Activated T-cell treated with anti-CD3 and anti-CD28 coated beads, Interleukin-2, amount 50 U/mL, for 4 hours (primary cell): ENCODE results near the gene STX1B. TPM values are rescaled to one million over a fixed set of nuclear protein-coding genes. Genes with fewer than 3 reads are reported as not detected.
"Not testable (repeated sequence)": the region's sequence is repeated elsewhere in the genome, so short reads cannot be mapped to it uniquely, and the experiment has no call there.

Source experiments
- ATAC-seq, 2 donors: fragments of 200-7000 bp; cut with Tn5 transposase; one replicate each; pipeline ENCODE4 v1.10.0; 2021
- DNase-seq: peaks from one replicate; pipeline ENCODE4 v3.0.0-alpha.2; 2020
- H3K27me3 Mint-ChIP-seq: one replicate; pipeline ENCODE4 v1.8.0; 2021; ENCODE audit warnings: low read depth, mixed read lengths
- H3K36me3 Mint-ChIP-seq: one replicate; pipeline ENCODE4 v1.8.0; 2022; ENCODE audit warnings: mixed read lengths; ENCODE audit not compliant: insufficient read depth
- H3K4me1 Mint-ChIP-seq: one replicate; pipeline ENCODE4 v1.8.0; 2021; ENCODE audit warnings: low read depth, mixed read lengths
- H3K4me3 Mint-ChIP-seq: one replicate; pipeline ENCODE4 v1.8.0; 2021; ENCODE audit warnings: mild to moderate bottlenecking, moderate library complexity, mixed read lengths
- H3K9me3 Mint-ChIP-seq: one replicate; pipeline ENCODE4 v1.8.0; 2021; ENCODE audit warnings: mixed read lengths
- total RNA-seq, 3 donors: library from RNA; stranded (reverse); gene quantifications; one replicate each; pipeline ENCODE4 v1.2.1, GENCODE V29; 2021

STX1B gene
- total RNA-seq, 3 donors from 2014 or later, result 0.25 to 0.69 (median 0.43) TPM

GRCh38 chr16:31025339-31025738, 14.9 kb upstream of the STX1B start:
- H3K4me3 Mint-ChIP-seq, result no peak overlapping the region
- no peak for ATAC-seq

GRCh38 chr16:31023627-31024226, 13.3 kb upstream of the STX1B start:
- Mint-ChIP-seq H3K4me1 (no peaks in the 10 kb centered on the region), H3K27me3 (no peaks in the 10 kb centered on the region), H3K36me3 (no peaks in the 10 kb centered on the region), H3K9me3 (no peaks in the 10 kb centered on the region), H3K4me3 (no peak overlapping the region)
- no peak for DNase-seq
- no peak for ATAC-seq

More at GRCh38 chr16:31025339-31025738, 14.9 kb upstream of the STX1B start:
- DNase-seq, result no peak
- Mint-ChIP-seq H3K9me3 (no peaks in the 10 kb centered on the region), H3K4me1 (no peaks in the 10 kb centered on the region), H3K36me3 (no peaks in the 10 kb centered on the region), H3K27me3 (no peaks in the 10 kb centered on the region)

DNA sequence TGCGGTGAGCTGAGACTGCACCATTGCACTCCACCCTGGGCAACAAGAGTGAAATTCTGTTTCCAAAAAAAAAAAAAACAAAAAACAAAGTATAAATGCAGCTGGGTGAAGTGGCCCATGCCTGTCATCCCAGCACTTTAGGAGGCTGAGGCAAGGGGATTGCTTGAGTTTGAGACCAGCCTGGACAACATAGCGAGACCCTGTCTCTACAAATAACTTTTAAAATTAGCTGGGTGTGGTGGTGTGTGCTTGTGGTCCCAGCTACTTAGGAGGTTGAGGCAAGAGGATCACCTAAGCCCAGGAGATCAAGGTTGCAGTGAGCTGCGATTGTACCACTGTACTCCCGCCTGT, 12.8 kb upstream of the STX1B start:
- H3K9me3 Mint-ChIP-seq, result no peaks in the 10 kb centered on the region
- no peaks in the 10 kb centered on the region for H3K4me1 Mint-ChIP-seq
- ATAC-seq (no peak), DNase-seq (no peak)
- no peaks in the 10 kb centered on the region for H3K36me3 Mint-ChIP-seq
- no peak overlapping the region for H3K4me3 Mint-ChIP-seq
- peaks cover 2% of the 10 kb centered on the region for H3K27me3 Mint-ChIP-seq

- peaks cover 3% of the 10 kb centered on the region for H3K27me3 Mint-ChIP-seq
- H3K4me1 Mint-ChIP-seq, result no peaks in the 10 kb centered on the region
- no peak for ATAC-seq
- no peak for DNase-seq
- H3K36me3 Mint-ChIP-seq, result no peaks in the 10 kb centered on the region
- H3K9me3 Mint-ChIP-seq, result no peaks in the 10 kb centered on the region
- no peak overlapping the region for H3K4me3 Mint-ChIP-seq
These were observed 12.3 kb upstream of the STX1B start for GRCh38 chr16:31022544-31023251.

DNA sequence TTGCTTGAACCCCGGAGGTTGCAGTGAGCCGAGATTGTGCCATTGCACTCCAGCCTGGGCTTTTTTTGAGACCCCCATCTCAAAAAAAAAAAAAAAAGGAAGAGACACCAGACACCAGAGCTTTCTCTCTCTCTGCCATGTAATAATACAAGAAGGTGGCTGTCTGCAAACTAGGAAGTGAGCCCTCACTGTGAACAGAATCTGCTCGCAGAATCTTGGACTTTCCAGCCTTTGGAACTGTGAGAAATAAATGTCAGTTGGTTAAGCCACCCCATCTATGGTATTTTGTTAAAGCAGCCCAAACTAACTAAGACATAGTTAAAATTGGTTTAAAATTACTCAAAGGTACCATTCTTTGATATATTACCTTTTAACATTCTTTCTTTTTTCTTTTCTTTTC, 10.1 kb upstream of the STX1B start:
- ATAC-seq, result no peak
- Mint-ChIP-seq H3K4me3 (no peak overlapping the region), H3K4me1 (no peaks in the 10 kb centered on the region), H3K27me3 (peaks cover 6% of the 10 kb centered on the region), H3K9me3 (no peaks in the 10 kb centered on the region), H3K36me3 (no peaks in the 10 kb centered on the region)
- DNase-seq, result no peak

GRCh38 chr16:31017756-31018155, 7.3 kb upstream of the STX1B start:
- DNase-seq, H3K4me1 Mint-ChIP-seq, H3K36me3 Mint-ChIP-seq, ATAC-seq, H3K4me3 Mint-ChIP-seq, H3K9me3 Mint-ChIP-seq: not testable (repeated sequence)
- H3K27me3 Mint-ChIP-seq, result peaks cover 21% of the 10 kb centered on the region

DNA sequence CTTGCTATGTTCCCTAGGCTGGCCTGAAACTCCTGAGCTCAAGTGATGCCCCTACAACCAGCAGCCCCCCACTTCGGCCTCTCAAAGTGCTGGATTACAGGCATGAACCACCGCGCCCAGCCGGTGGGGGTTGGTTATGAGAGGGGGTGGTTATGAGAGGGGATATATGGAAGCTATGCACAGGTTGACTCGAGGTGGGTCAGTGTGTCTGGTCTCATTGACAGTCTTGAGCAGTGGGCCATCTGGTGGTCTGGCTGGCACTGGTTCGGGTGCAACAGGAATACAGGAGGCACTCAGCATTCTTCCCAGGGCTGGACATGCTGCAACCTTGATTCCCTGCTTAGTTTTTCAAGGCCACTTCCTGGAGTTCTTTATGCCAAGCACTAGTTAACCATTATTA, 5.6 kb upstream of the STX1B start:
- no peak overlapping the region for H3K4me3 Mint-ChIP-seq
- H3K9me3 Mint-ChIP-seq, result no peaks in the 10 kb centered on the region
- peaks cover 34% of the 10 kb centered on the region for H3K27me3 Mint-ChIP-seq
- peaks cover 7% of the 10 kb centered on the region for H3K4me1 Mint-ChIP-seq
- DNase-seq (no peak), ATAC-seq (no peak)
- H3K36me3 Mint-ChIP-seq, result no peaks in the 10 kb centered on the region

GRCh38 chr16:31013292-31013691, 2.9 kb upstream of the STX1B start:
- peaks cover 14% of the 10 kb centered on the region for H3K4me1 Mint-ChIP-seq
- not testable (repeated sequence) for H3K36me3 Mint-ChIP-seq, H3K9me3 Mint-ChIP-seq, ATAC-seq, DNase-seq, H3K4me3 Mint-ChIP-seq
- peaks cover 40% of the 10 kb centered on the region for H3K27me3 Mint-ChIP-seq

GRCh38 chr16:31011815-31012214, 1.4 kb upstream of the STX1B start:
- H3K27me3 Mint-ChIP-seq, result peaks cover 38% of the 10 kb centered on the region
- H3K9me3 Mint-ChIP-seq, ATAC-seq, DNase-seq, H3K36me3 Mint-ChIP-seq: not testable (repeated sequence)
- peaks cover 14% of the 10 kb centered on the region for H3K4me1 Mint-ChIP-seq
- H3K4me3 Mint-ChIP-seq, result peak overlapping the region; percentile 39

GRCh38 chr16:31009894-31010584, 399 bp downstream of the STX1B start:
- Mint-ChIP-seq H3K4me1 (peaks cover 14% of the 10 kb centered on the region), H3K9me3 (no peaks in the 10 kb centered on the region), H3K36me3 (no peaks in the 10 kb centered on the region), H3K27me3 (peaks cover 31% of the 10 kb centered on the region), H3K4me3 (peak overlapping the region; percentile 73)
- ATAC-seq (peak in 1 of 2 donors; percentile 41), DNase-seq (no peak)

DNA sequence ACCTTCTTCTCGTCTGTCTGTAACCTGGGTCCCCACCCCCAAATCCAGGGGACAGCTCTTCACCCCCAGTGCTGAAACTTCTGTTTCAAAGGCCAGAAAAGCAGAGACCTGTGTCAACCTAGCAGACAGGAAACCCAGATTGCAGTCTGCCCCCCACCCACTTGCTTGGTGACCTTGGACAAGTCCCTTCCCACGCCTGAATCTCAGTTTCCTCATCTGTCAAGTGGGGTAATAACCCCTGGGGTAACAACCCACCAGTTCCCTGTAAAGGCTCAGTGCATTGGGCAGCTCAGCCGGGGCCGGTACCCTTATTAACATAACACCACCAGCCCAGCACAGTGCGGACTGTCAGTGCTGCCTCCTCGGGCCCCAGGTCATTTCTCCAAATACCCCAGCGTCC, 1.3 kb downstream of the STX1B start:
- H3K27me3 Mint-ChIP-seq, result peaks cover 28% of the 10 kb centered on the region
- DNase-seq, result no peak
- no peak overlapping the region for H3K4me3 Mint-ChIP-seq
- H3K36me3 Mint-ChIP-seq, result no peaks in the 10 kb centered on the region
- ATAC-seq, result no peak
- H3K4me1 Mint-ChIP-seq, result peaks cover 14% of the 10 kb centered on the region
- no peaks in the 10 kb centered on the region for H3K9me3 Mint-ChIP-seq

GRCh38 chr16:31008551-31008950, 1.9 kb downstream of the STX1B start:
- peaks cover 24% of the 10 kb centered on the region for H3K27me3 Mint-ChIP-seq
- H3K4me1 Mint-ChIP-seq, result peaks cover 14% of the 10 kb centered on the region
- ATAC-seq, result no peak
- no peak for DNase-seq
- H3K4me3 Mint-ChIP-seq, result no peak overlapping the region
- no peaks in the 10 kb centered on the region for H3K9me3 Mint-ChIP-seq
- H3K36me3 Mint-ChIP-seq, result no peaks in the 10 kb centered on the region

DNA sequence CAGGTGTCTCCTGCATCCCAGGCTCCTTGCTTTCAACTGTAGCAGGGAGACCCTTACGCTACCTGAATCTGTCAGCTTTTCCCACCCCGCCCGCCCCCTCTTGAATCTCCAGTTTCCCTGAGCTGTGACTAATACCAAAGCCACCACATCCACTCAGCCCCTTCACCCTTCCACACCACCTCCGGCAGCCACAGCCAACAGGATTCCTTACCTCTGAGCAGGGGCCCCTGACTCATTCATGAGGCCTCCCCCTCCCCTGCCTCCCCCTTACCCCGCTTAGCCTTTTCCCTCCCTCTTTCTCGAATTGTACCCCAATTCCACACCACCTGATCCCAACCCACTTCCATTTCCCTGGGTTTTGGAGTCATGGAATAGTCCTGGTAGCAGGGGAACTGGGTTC, 2.3 kb downstream of the STX1B start:
- Mint-ChIP-seq H3K4me3 (no peak overlapping the region), H3K4me1 (peaks cover 14% of the 10 kb centered on the region), H3K36me3 (no peaks in the 10 kb centered on the region), H3K27me3 (peaks cover 21% of the 10 kb centered on the region), H3K9me3 (no peaks in the 10 kb centered on the region)
- ATAC-seq (no peak), DNase-seq (no peak)

DNA sequence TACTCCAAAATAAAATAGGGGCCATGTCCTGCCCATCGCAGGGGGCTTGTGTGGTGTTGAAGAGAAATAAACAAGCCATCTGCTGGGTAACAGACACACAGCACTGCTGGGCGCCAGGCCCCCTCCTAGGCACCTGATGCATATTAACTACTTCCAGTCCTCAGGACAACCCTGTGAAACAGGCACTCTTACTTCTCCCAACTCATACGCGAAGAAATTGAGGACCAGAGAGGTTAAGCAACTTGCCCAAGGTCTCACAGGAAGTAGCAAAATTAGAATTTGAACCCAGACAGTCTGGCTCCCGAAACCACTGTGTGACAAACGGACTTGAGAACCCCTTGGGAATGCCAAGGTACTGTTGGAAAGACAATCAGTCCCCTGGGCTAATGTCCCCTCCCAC, 2.8 kb downstream of the STX1B start:
- Mint-ChIP-seq H3K36me3 (no peaks in the 10 kb centered on the region), H3K4me3 (no peak overlapping the region)

DNA sequence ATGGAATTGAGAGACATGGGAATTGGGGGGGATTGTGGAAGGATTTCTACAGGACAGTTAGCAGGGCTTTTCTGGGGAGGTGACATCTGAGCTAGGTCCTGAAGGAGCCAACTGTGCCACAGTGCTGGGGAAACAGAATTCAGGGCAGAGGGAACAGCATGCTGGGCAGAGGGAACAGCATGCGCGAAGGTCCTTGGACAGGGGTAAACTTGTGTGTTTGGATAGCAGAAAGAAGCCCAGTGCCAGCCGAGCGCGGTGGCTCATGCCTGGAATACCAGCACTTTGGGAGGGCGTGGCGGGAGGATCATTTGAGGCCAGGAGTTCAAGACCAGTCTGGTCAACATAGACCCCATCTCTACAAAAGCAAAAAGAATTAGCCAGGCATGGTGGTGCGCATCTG, 3.8 kb downstream of the STX1B start:
- no peak for ATAC-seq
- no peaks in the 10 kb centered on the region for H3K9me3 Mint-ChIP-seq
- H3K27me3 Mint-ChIP-seq, result peaks cover 13% of the 10 kb centered on the region

More for the DNA sequence above, 2.8 kb downstream of the STX1B start:
- DNase-seq, result no peak
- Mint-ChIP-seq H3K27me3 (peaks cover 21% of the 10 kb centered on the region), H3K9me3 (no peaks in the 10 kb centered on the region), H3K4me1 (peaks cover 14% of the 10 kb centered on the region)
- ATAC-seq, result no peak

More for the DNA sequence above, 3.8 kb downstream of the STX1B start:
- H3K4me1 Mint-ChIP-seq, result peaks cover 13% of the 10 kb centered on the region
- H3K4me3 Mint-ChIP-seq, result no peak overlapping the region
- no peak for DNase-seq
- H3K36me3 Mint-ChIP-seq, result no peaks in the 10 kb centered on the region
